Type B pancreatic cell (in vitro differentiated cells): ENCODE measurements around the gene PDCD2. TPM values are rescaled to one million over a fixed set of nuclear protein-coding genes. Genes with fewer than 3 reads are reported as not detected.
"Not testable (repeated sequence)": the region's sequence is repeated elsewhere in the genome, so short reads cannot be mapped to it uniquely, and the experiment has no call there.

ENCODE experiments used
- DNase-seq: peaks from one replicate; pipeline ENCODE4 v3.0.0; 2021; ENCODE audit warnings: mixed read lengths; ENCODE audit not compliant: unreplicated experiment; ENCODE audit errors: extremely low spot score
- H3K27ac Mint-ChIP-seq: 2 replicates; pipeline ENCODE4 v1.8.0; 2021; ENCODE audit warnings: mild to moderate bottlenecking, mixed read lengths
- H3K27me3 Mint-ChIP-seq: 2 replicates; pipeline ENCODE4 v1.8.0; 2021; ENCODE audit warnings: mixed read lengths
- H3K36me3 Mint-ChIP-seq: 2 replicates; pipeline ENCODE4 v1.8.0; 2021; ENCODE audit warnings: mixed read lengths
- H3K4me1 Mint-ChIP-seq: one replicate; pipeline ENCODE4 v1.8.0; 2021; ENCODE audit warnings: mixed read lengths; ENCODE audit not compliant: unreplicated experiment
- H3K4me3 Mint-ChIP-seq: 2 replicates; pipeline ENCODE4 v1.8.0; 2021; ENCODE audit warnings: mild to moderate bottlenecking, mixed read lengths
- H3K9me3 Mint-ChIP-seq: 2 replicates; pipeline ENCODE4 v1.8.0; 2021; ENCODE audit warnings: mixed read lengths
- CTCF ChIP-seq: fragments of 200-600 bp; sonication (generic); conservative IDR thresholded peaks from 2 replicates; pipeline ENCODE4 v1.5.0; 2021; ENCODE audit warnings: antibody characterized with exemption, mild to moderate bottlenecking
- long read RNA-seq: library from polyadenylated mRNA; unstranded; transcript quantifications from one replicate; pipeline ENCODE4 v2.0.0, GENCODE V29; 2020
- total RNA-seq: library from RNA; stranded (reverse); gene quantifications from 2 replicates; pipeline ENCODE4 v1.2.1, GENCODE V29; 2021; ENCODE audit warnings: low replicate concordance

The PDCD2 gene
- total RNA-seq: 63.5 and 69.8 TPM in 2 replicates
- long read RNA-seq, transcript PDCD2-202 (7 exons, 936 nt): major isoform, 5 of 24 reads
- long read RNA-seq, partial matches to known transcripts: 5 of 24 reads
- long read RNA-seq, other reads (novel, unspliced or antisense): 2 of 24 reads

GRCh38 chr6:170584181-170584953, at the start of gene PDCD2:
Gene PDCD2, minus strand, starts transcription at chr6:170584637. Its CDS starts 56 bp downstream, at chr6:170584581.
- peak; percentile 90 for DNase-seq
- H3K4me3 Mint-ChIP-seq: peak within 1 kb of the TSS; percentile 99
- H3K27ac Mint-ChIP-seq: peak within 1 kb of the TSS; percentile 99
- H3K27me3 Mint-ChIP-seq: no peaks in the 10 kb centered on the region
- no peaks in the 10 kb centered on the region for H3K9me3 Mint-ChIP-seq
- peaks cover 22% of the 10 kb centered on the region for H3K36me3 Mint-ChIP-seq
- TF ChIP-seq CTCF: no peak
- H3K4me1 Mint-ChIP-seq: peaks cover 14% of the 10 kb centered on the region

- not testable (repeated sequence) for H3K9me3 Mint-ChIP-seq, DNase-seq, H3K4me1 Mint-ChIP-seq, H3K36me3 Mint-ChIP-seq, H3K4me3 Mint-ChIP-seq, H3K27ac Mint-ChIP-seq
- H3K27me3 Mint-ChIP-seq: peaks cover 13% of the 10 kb centered on the region
Measured at GRCh38 chr6:170616020-170616554, 31.6 kb upstream of the PDCD2 start.

- Mint-ChIP-seq H3K4me3 (peak overlapping the region; percentile 80), H3K27me3 (peaks cover 49% of the 10 kb centered on the region)
- not testable (repeated sequence) for H3K4me1 Mint-ChIP-seq, DNase-seq, H3K9me3 Mint-ChIP-seq, H3K27ac Mint-ChIP-seq, H3K36me3 Mint-ChIP-seq
Measured at GRCh38 chr6:170612256-170612804, 27.9 kb upstream of the PDCD2 start.

GRCh38 chr6:170609225-170609624, 24.8 kb upstream of the PDCD2 start:
- H3K4me1 Mint-ChIP-seq, H3K36me3 Mint-ChIP-seq, DNase-seq, H3K27ac Mint-ChIP-seq, H3K4me3 Mint-ChIP-seq, H3K9me3 Mint-ChIP-seq: not testable (repeated sequence)
- peaks cover 80% of the 10 kb centered on the region for H3K27me3 Mint-ChIP-seq

GRCh38 chr6:170605574-170606259, 21.3 kb upstream of the PDCD2 start:
- H3K36me3 Mint-ChIP-seq: no peaks in the 10 kb centered on the region
- no peak overlapping the region for H3K27ac Mint-ChIP-seq
- no peaks in the 10 kb centered on the region for H3K9me3 Mint-ChIP-seq
- no peak for DNase-seq
- H3K4me1 Mint-ChIP-seq: no peaks in the 10 kb centered on the region
- no peak overlapping the region for H3K4me3 Mint-ChIP-seq
- TF ChIP-seq CTCF: no peak
- H3K27me3 Mint-ChIP-seq: peaks cover 82% of the 10 kb centered on the region

- DNase-seq: no peak
- H3K27ac Mint-ChIP-seq: no peak overlapping the region
Measured at GRCh38 chr6:170597278-170597677, 12.8 kb upstream of the PDCD2 start.

More at GRCh38 chr6:170597278-170597677, 12.8 kb upstream of the PDCD2 start:
- TF ChIP-seq CTCF: no peak
- Mint-ChIP-seq H3K27me3 (peaks cover 31% of the 10 kb centered on the region), H3K4me3 (no peak overlapping the region), H3K36me3 (no peaks in the 10 kb centered on the region), H3K9me3 (peaks cover 10% of the 10 kb centered on the region), H3K4me1 (no peaks in the 10 kb centered on the region)
